Endometrium (tissue), 2 donors: ENCODE data around the gene ZBTB42.
A peak's percentile ranks its signal among the peaks of the same experiment; 100 is the strongest.

Experiments used
- FAIRE-seq: peaks from 2 replicates; lab custom pipeline; 2012; peaks lifted over from hg19 to GRCh38; lab: Jason Lieb, UNC
- donor health status: control.
- donor health status: control.

ZBTB42 gene

GRCh38 chr14:104800771-104801519 lies at the start of gene ZBTB42:
TSS of gene ZBTB42 (plus strand) at chr14:104801101. CDS start at chr14:104801198, 97 bp downstream.
- FAIRE-seq = no peak

GRCh38 chr14:104751539-104752422 lies 49.1 kb upstream of the ZBTB42 start:
- no peak for FAIRE-seq

- no peak for FAIRE-seq
Measured at GRCh38 chr14:104752423-104752734, 48.5 kb upstream of the ZBTB42 start.

- FAIRE-seq = peak; percentile 94
Measured at GRCh38 chr14:104752735-104753527, 48.0 kb upstream of the ZBTB42 start, which contains the start of gene SIVA1. TSS of gene SIVA1 (plus strand) at chr14:104753147. CDS start at chr14:104753202, 55 bp downstream.

DNA sequence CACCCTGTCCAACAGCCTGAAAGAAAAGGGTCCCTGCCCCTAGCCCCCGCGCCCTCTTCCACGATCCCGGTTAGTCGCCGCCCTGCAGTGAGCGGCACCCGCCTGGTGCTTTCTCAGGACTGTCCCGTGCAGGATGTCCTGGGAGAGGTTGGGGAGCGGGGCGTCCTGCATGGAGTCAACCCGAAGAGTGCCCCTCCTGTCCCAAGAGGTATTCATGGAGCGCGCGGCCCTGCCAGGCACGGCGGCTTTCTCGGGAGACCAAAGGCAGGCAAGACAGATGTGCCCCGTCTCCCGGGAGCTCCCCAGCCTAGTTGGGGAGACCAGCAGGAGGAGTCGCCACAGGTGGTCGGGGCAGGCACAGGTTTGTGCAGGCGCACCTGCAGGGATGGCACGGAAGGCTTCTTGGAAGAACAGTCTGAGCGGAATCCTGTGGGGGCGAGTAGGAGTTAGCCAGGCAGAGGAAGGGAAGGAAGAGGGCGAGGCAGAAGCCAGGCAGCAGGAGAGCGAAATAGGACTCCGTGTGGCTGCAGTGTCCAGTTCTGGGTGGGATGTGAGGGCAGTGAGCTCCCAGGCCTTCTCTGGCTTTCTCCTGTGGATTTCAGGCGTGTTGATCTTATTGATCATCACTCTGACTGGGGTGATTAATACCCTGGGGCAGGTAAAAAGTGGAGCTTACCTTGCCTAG lies 47.2 kb upstream of the ZBTB42 start:
- FAIRE-seq = no peak

- no peak for FAIRE-seq
Measured at GRCh38 chr14:104754213-104754851, 46.6 kb upstream of the ZBTB42 start.

GRCh38 chr14:104755621-104756020 lies 45.3 kb upstream of the ZBTB42 start:
- FAIRE-seq = no peak

DNA sequence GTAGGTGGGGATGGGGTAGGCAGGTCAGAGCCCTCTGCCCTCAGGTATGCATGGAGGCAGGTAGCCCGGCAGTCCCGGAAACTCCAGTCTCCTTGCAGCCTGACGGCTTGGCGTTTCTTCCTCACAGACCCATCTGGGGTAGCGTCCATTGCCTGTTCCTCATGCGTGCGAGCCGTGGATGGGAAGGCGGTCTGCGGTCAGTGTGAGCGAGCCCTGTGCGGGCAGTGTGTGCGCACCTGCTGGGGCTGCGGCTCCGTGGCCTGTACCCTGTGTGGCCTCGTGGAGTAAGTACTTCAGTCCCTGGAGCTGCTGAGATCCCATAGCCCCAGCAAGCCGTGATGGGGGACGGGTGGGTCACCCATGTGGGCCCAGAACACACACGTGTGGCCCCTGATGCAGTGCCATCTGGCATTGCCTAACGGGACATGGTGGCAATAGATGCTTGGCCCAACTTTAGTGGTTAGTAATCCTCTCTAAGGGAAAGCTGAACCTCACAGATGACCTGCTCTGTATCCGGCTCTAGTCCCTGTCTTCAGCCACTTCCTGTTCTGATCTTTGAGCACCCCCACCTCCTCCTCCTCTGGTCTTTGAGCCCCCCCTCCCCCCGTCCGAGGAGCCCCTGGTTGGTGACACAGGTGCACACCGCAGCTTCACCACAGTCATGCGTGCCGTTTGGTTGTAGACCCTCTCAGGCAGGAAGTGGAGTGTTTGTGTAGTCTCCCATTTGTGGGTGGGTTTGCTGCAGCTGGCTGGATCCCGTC lies 44.2 kb upstream of the ZBTB42 start:
- no peak for FAIRE-seq

DNA sequence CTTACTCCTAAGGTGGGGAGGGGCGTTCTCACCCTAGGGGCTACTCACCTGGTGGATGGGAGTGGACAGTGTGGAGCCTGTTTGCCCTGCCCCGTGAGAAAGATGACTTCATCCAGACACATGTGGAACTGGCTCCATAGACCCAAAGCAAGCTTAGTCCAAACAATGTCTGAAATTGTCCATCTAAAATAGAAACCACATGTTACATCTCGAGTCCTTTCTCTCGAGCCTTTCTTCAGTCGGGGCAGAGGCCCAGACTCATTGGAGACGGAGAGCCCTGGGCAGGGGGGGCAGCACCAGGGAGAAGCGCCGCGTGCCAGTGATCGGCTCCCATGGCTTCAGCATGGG lies 43.7 kb upstream of the ZBTB42 start:
- no peak for FAIRE-seq

DNA sequence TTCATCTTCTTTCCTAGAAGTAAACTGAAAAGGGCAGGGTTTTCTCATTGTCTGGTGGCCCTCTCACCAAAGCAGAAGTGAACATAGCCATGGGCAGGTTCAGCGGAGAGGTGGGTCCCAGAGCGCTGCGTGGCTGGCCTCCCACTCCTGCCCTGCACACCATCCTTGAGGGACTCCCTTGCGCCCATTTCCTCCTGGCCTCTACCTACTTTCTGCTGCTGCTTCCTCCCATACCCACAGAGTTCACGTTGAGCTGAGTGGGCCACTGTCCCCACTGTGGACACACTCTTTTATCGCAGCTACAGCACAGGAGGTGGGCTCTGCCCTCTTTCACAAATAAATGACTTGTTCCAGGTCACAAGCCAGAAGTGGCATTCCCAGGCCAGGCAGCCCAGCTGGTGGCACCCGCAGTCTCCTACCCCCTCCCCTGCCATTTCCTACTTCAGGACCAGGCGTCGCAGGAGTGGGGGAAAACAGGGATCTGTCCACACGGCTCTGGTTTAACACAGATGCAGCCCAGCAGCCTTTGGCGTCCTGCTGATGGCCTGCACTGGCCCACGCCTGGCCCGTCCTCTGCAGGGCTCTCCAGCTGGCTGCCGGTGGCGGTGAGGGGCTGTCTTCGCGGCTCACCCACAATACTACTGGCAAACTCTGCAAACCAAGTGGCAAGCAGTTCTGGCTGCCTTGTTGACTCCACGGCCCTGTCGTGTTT lies 43.1 kb upstream of the ZBTB42 start:
- FAIRE-seq = no peak

DNA sequence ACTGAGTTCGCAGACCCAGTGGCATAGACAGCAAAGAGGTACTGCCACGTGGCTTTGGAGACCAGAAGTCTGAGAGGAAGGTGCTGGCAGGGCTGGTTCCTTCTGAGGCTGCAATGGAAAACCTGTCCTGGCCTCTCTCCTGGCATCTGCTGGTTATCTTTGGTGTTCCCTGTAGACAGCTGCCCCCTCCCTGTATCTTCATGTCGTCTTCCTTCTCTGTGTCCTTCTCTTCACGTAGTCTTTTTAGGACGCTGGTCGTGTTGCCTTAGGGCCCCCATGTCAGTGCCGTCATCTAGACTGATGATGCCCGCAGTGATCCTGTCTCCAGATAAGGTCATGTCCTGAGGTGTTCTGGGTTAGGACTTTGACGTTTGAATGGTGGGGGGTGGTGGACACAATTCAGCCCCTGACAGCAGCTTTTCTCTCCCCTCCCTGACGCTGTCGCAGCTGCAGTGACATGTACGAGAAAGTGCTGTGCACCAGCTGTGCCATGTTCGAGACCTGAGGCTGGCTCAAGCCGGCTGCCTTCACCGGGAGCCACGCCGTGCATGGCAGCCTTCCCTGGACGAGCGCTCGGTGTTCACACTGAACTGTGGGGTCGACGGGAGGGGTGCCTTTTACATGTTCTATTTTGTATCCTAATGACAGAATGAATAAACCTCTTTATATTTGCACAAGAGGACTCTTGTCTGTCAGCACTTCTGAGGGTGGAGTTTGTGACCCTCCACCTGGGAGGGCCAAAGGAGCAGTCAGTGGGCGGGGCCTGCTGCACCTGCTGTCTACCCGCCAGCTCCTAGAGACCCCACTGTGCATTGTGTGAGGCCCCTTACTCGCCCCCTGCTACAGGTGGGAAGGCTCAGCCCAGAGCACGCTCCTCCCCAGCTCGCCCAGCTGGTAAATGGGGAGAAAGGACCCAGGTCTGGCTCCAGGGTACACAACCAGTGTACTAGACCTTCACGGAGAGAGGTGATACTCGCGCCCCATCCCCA lies 41.6 kb upstream of the ZBTB42 start:
- FAIRE-seq = no peak

DNA sequence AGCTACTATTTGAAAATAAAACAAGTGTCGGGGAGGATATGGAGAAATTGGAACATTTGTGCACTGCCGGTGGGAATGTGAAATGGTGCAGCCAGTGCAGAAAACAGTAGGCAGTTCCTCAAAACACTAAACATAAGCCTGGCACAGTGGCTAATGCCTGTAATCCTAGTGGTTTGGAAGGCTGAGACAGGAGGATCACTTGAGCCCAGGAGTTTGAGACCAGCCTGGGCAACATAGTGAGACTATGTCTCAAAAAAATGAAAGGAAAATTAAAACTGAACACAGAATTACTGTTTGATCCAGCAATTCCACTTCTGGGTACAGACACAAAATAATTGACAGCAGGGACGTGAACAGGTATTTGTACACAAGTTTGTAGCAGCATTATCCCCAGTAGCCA lies 35.4 kb upstream of the ZBTB42 start:
- FAIRE-seq = no peak

- FAIRE-seq = no peak
Measured at GRCh38 chr14:104766256-104766862, 34.5 kb upstream of the ZBTB42 start.

DNA sequence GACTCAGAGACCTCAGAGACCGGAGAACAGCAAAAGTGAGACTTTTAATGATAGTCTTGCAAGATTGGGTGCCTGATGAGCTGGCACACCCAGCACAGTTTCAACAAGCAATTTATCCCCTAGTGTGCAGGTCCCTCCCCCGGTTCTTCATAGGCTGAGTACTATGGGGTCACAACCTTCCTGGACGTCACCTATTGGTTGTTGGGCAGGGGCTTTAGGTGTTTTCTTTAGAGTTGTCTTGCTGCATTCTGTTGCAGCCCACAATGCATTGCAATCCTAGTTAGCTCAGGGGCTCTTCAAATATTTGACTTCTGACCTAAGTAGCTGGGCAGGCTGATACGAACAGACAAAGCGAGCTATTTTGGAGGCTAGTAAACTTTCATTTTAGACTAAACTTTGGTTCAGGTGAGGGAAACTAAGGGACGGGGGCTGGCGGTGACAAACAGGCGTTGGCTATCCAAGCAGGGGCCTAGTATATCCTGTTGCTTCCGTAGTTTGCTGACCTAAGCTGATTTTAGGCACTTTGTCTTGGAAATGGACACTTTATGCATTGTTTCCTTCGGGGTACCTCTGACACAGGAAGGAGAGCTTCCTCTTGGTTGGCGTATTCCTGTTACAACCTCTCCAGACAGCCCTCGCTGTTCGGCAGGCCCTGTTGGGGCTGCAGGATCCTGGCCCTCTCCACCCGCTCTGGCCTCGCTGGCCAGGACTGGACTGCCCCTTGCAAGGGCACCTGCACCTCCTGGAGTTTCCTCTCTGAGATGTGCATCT lies 33.9 kb upstream of the ZBTB42 start:
- FAIRE-seq = no peak

DNA sequence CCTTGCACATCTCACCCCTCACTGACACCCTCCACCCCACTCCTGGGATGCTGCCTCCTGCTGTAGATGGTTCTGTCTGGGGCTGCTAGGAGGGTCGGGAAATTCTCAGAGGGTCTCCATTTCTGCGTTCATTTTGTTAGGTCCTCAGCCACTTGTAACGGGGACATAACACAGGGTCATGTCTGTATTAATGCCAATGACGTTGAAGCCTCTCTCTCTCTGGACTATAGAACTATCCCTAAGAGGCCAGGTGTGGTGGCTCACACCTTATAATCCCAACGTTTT lies 33.3 kb upstream of the ZBTB42 start:
- FAIRE-seq = no peak

GRCh38 chr14:104768437-104769323 lies 32.2 kb upstream of the ZBTB42 start:
- no peak for FAIRE-seq
